Right lobe of liver (tissue), 6 donors: Measurements from ENCODE around the gene TELO2. TPM values are rescaled to one million over a fixed set of nuclear protein-coding genes. Genes with fewer than 3 reads are reported as not detected.

ENCODE experiments used
- ATAC-seq, 4 donors: fragments of 200-7000 bp; cut with Tn5 transposase; one replicate each; pipeline ENCODE4 v1.9.1; 2020; ENCODE audit warnings: mild to moderate bottlenecking in 4 of 4, moderate library complexity in 4 of 4
- DNase-seq, 3 donors: peaks; one replicate each; pipeline ENCODE4 v3.0.0-alpha.2; 2020
- H3K27ac ChIP-seq, 3 donors: fragments of 200-600 bp; one replicate each; pipeline ENCODE4 v1.8.0; 2022
- H3K27me3 ChIP-seq, 2 donors: fragments of 200-600 bp; one replicate each; pipeline ENCODE4 v1.8.0; 2022
- H3K36me3 ChIP-seq, 4 donors: fragments of 200-600 bp; sonication (generic) in 1 of 4; one replicate each; pipeline versions ENCODE4 v1.5.1 to v1.8.0; 2017 to 2022; ENCODE audit warnings: control low read depth in 1 of 4
- H3K4me1 ChIP-seq, 4 donors: fragments of 200-600 bp; sonication (generic) in 1 of 4; one replicate each; pipeline versions ENCODE4 v1.5.1 to v1.8.0; 2017 to 2022; ENCODE audit warnings: control low read depth in 1 of 4
- H3K4me3 ChIP-seq, 3 donors: fragments of 200-600 bp; one replicate each; pipeline ENCODE4 v1.8.0; 2022
- H3K9me3 ChIP-seq, 4 donors: fragments of 200-600 bp; sonication (generic) in 1 of 4; one replicate each; pipeline versions ENCODE4 v1.5.1 to v1.8.0; 2017 to 2022; ENCODE audit warnings: control low read depth in 1 of 4
- POLR2A ChIP-seq: fragments of 450-650 bp; IDR thresholded peaks from one replicate; pipeline ENCODE4 v1.6.1; 2017; ENCODE audit warnings: antibody characterized with exemption, mild to moderate bottlenecking
- WGBS: methylation state at CpG from one replicate; pipeline ENCODE4 v1.1.6; 2018; ENCODE audit warnings: low coverage, low lambda C conversion rate; ENCODE audit not compliant: insufficient coverage; ENCODE audit errors: missing lambda C conversion rate; 5-methylcytosine and 5-hydroxymethylcytosine counted together
- intact Hi-C, 2 donors: fragments of 100-400 bp; cut with DNase I; formaldehyde crosslinking; loops; one replicate each; pipeline versions ENCODE4 v1.11.2 to v1.14.1; 2022
- total RNA-seq, 6 experiments: library from RNA; depleted of rRNA in 2 of 6; stranded (reverse); fragments of >200 nt in 2 of 6; fragmentation: NEBNext Ultra II Directional in 3 of 6; extraction: Animal tissue kit (Norgen Biotek cat#: 25700) in 3 of 6; gene quantifications; one replicate each; pipeline versions ENCODE4 v1.1.0 to v1.2.4, GENCODE V29; 2016 to 2023
- TF ChIP-seq, protein P1 (sequence below), 4 donors: fragments of 200-600 bp in 3 of 4; fragments of 450-650 bp in 1 of 4; IDR thresholded peaks; one replicate each; pipeline versions ENCODE4 v1.5.1 to v1.8.0; 2016 to 2022; ENCODE audit warnings: antibody characterized with exemption in 4 of 4, mild to moderate bottlenecking in 2 of 4
- donor health status: DM: no; HTN: yes; CAD: no.
- donor health status: DM: no; HTN: no; CAD: no.
- donor health status: DM: no; HTN: no; CAD: no.
- donor health status: DM: no; HTN: yes; CAD: no.
- donor health status: DM: no; HTN: yes; CAD: no.

The TELO2 gene
- total RNA-seq, 6 experiments from 2014 or later, result 9.5 to 31.0 (median 20.8) TPM

- DNase-seq (peak in 1 of 3 donors; percentile 37), ATAC-seq (peak; percentile 11 to 46 (median 18))
- peak overlapping the region; percentile 51 to 75 (median 67) for H3K27ac ChIP-seq
- intact Hi-C loops, result no loop called here
- no peaks in the 10 kb centered on the region for H3K9me3 ChIP-seq
- TF ChIP-seq POLR2A, result peak; percentile 16
- TF ChIP-seq, protein P1, sequence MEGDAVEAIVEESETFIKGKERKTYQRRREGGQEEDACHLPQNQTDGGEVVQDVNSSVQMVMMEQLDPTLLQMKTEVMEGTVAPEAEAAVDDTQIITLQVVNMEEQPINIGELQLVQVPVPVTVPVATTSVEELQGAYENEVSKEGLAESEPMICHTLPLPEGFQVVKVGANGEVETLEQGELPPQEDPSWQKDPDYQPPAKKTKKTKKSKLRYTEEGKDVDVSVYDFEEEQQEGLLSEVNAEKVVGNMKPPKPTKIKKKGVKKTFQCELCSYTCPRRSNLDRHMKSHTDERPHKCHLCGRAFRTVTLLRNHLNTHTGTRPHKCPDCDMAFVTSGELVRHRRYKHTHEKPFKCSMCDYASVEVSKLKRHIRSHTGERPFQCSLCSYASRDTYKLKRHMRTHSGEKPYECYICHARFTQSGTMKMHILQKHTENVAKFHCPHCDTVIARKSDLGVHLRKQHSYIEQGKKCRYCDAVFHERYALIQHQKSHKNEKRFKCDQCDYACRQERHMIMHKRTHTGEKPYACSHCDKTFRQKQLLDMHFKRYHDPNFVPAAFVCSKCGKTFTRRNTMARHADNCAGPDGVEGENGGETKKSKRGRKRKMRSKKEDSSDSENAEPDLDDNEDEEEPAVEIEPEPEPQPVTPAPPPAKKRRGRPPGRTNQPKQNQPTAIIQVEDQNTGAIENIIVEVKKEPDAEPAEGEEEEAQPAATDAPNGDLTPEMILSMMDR (IDR thresholded peaks at IDR 0.05), result no peak
- H3K4me1 ChIP-seq, result no peaks in the 10 kb centered on the region
- H3K27me3 ChIP-seq, result no peaks in the 10 kb centered on the region
- no peak overlapping the region for H3K4me3 ChIP-seq
- no peaks in the 10 kb centered on the region for H3K36me3 ChIP-seq
- 66% methylated on average over 15 of the region's 28 CpGs for WGBS
Measured at GRCh38 chr16:1532081-1532760, 39.1 kb downstream of the TELO2 start.

DNA sequence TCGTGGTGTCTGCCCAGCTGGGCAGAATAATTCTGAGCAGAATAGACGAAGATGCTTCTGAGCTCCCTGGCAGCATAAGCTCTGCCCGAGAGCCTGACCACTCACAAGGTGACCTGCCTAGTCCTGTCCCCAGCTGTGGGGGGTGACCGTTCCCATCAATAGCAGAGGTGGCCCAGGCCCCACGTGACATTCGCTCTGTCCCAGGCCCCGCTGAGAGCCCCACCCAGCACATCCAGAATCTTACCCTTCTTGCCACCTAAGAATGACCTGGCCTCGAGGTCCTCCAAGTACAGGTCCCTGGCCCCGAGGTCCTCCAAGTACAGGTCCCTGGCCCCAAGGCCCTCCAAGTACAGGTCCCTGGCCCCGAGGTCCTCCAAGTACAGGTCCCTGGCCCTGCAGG lies 39.6 kb downstream of the TELO2 start:
- Histone ChIP-seq H3K27me3 (no peaks in the 10 kb centered on the region), H3K4me3 (no peak overlapping the region), H3K9me3 (no peaks in the 10 kb centered on the region), H3K27ac (peak overlapping the region; percentile 51 to 75 (median 64)), H3K36me3 (no peaks in the 10 kb centered on the region), H3K4me1 (no peaks in the 10 kb centered on the region)
- DNase-seq (peak in 1 of 3 donors; percentile 15), ATAC-seq (no peak)
- TF ChIP-seq, protein P1 (IDR thresholded peaks at IDR 0.05), result no peak
- no peak for TF ChIP-seq POLR2A
- intact Hi-C loops, result no loop called here
- WGBS, result 80% methylated on average over 1 of the region's 10 CpGs

DNA sequence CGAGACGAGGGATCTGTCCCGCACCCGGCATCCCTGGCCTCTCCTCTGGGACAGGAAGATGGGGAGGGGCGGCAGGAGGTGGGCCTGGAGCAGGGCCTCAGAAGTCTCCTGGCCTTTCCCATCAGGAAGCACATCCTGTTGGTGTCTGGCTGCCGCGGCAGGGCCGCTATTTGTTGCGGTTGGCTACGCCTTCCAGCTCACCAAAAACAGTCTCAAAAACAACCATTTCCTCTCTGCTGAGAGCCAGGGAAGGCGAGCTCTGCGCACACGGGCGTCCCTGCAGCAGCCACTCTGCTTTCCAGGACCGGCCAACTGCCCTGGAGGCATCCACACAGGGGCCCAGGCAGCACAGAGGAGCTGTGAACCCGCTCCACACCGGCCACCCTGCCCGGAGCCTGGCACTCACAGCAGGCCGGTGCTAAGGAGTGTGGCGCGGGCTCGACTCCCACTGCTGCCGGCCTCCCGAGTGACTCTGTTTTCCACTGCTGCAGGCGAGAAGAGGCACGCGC lies 40.3 kb downstream of the TELO2 start, which contains the start of gene TMEM204:
Gene TMEM204, plus strand, starts transcription at position 224 of the 509 bp plus-strand sequence. CDS start 610 bp downstream, outside the sequence.
- no peaks in the 10 kb centered on the region for H3K36me3 ChIP-seq
- H3K27ac ChIP-seq, result peak within 1 kb of the TSS; percentile 51 to 75 (median 64)
- ATAC-seq, result peak; percentile 51 to 63 (median 60)
- WGBS, result 80% methylated on average over 1 of the region's 27 CpGs
- DNase-seq, result peak in 1 of 3 donors; percentile 75
- H3K4me3 ChIP-seq, result peak within 1 kb of the TSS; percentile 42 to 55 (median 50)
- H3K4me1 ChIP-seq, result no peaks in the 10 kb centered on the region
- no peaks in the 10 kb centered on the region for H3K9me3 ChIP-seq
- peak; percentile 67 for TF ChIP-seq POLR2A
- TF ChIP-seq, protein P1 (IDR thresholded peaks at IDR 0.05), result no peak
- H3K27me3 ChIP-seq, result no peaks in the 10 kb centered on the region
- intact Hi-C loops, result no loop called here

GRCh38 chr16:1534021-1535020 lies 41.2 kb downstream of the TELO2 start:
- Histone ChIP-seq H3K36me3 (no peaks in the 10 kb centered on the region), H3K27ac (peak overlapping the region; percentile 51 to 75 (median 62)), H3K4me1 (no peaks in the 10 kb centered on the region), H3K27me3 (no peaks in the 10 kb centered on the region), H3K4me3 (peak overlapping the region; percentile 42 to 55 (median 50)), H3K9me3 (no peaks in the 10 kb centered on the region)
- TF ChIP-seq, protein P1 (IDR thresholded peaks at IDR 0.05), result no peak
- TF ChIP-seq POLR2A, result no peak
- WGBS, result 65% methylated on average over 15 of the region's 57 CpGs
- intact Hi-C loops, result no loop called here
- peak in 1 of 3 donors; percentile 25 for DNase-seq
- no peak for ATAC-seq
